ENCODE data around the gene ABHD16A. TPM values are rescaled to one million over a fixed set of nuclear protein-coding genes. Genes with fewer than 3 reads are reported as not detected.
A peak's percentile ranks its signal among the peaks of the same experiment; 100 is the strongest.

ABHD16A gene
- total and polyA plus RNA-seq, 2 of the 13 experiments (the other 11 are each of a cell fraction or from before 2014, with no cell fraction given): 43.5 to 45.4 TPM

DNA sequence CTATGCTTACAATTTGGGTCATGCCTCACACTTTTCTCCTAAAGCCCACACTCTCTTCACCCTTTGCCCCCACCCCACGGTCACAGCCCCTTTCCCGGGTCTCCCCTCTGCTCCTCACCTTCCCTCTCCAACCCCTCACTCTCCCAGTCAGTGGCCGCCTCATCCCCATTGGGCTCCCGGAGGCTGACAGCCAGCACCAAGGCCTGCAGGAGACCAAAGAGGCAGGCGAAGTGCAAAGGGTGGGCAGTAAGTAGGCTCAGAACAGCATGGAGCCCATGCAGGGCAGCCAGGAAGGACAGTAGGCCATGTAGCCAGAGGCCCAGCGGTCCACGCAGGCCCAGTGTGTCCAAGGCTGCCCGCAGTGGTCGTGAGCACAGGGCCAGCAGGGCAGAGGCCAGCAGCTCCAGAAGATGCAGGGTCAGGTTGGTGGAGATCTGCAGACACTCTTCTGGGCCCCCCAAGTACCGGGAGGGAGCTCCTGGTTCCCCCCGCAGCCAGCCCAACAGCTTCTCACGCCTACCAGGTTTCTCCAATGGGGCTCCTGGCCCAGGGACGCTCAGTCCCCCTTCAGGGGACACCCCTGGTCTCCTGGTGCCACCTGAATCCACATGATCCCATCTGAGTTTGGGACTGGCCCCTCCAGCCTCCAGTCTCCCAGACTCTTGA, 44.0 kb downstream of the ABHD16A start:
- Histone ChIP-seq H3K36me3 (replicated peaks in 1 of 2; ENCODE audit: control insufficient read depth in 1 of 2, insufficient read depth in 2 of 2, low read length in 2 of 2) (peaks cover 10 to 20% of the 10 kb centered on the region in 2 experiments), H3K9ac (ENCODE audit: insufficient read depth, low read depth, low read length) (peak overlapping the region; percentile 72), H3K9me3 (ENCODE audit: low read length) (no peaks in the 10 kb centered on the region), H3K4me3 (replicated peaks in 1 of 3; ENCODE audit: insufficient read depth in 1 of 3, low read depth in 2 of 3, low read length in 3 of 3) (peak overlapping the region; percentile 56 to 78 (median 68)), H3K27ac (ENCODE audit: extremely low read length, insufficient read depth, low read length) (peak overlapping the region; percentile 73), H3K27me3 (ENCODE audit: control insufficient read depth in 1 of 2, insufficient read depth in 2 of 2, low read length in 2 of 2) (no peaks in the 10 kb centered on the region; a peak in 2 of 5 replicates), H3K79me2 (ENCODE audit: insufficient read depth, low read length) (peaks cover 70% of the 10 kb centered on the region), H3K4me1 (ENCODE audit: insufficient read depth, low read length) (peaks cover 96% of the 10 kb centered on the region), H3K4me2 (ENCODE audit: low read depth, low read length) (peak overlapping the region; percentile 100), H4K20me1 (ENCODE audit: insufficient read depth, low read length) (peaks cover 19% of the 10 kb centered on the region; the same call in 1 of the 2 replicates), H2AFZ (ENCODE audit: low read length) (no peak overlapping the region)
- BruUV-seq (replicated peaks): no TSS peak
- ChIA-PET CTCF (ENCODE audit: low intra/inter-chr PET ratio, low total read pairs) (no interaction called here), POLR2A (interaction anchor here (0.9 to 7.4 kb wide), 8 partner anchors 11 to 176 kb away, joined by 3 to 57 read pairs (median 8); partner anchors contain the start of genes CLIC1, LSM2, LY6G5B and MSH5)
- intact Hi-C loops (cut with micrococcal nuclease; ENCODE audit: unreplicated experiment) (loop anchor here (10.0 kb wide), 1 partner anchor 114 kb away; the partner anchor contains the start of genes ATP6V1G2, DDX39B and NFKBIL1), in situ Hi-C loops (cut with HindIII; ENCODE audit: extremely low pct_ligation_motif_present, low pct_unique_long_range_greater_than_20kb) (no loop called here)
- 56% methylated on average over 9 of the region's 13 CpGs for WGBS (ENCODE audit: low lambda C conversion rate)
- ATAC-seq: peak; percentile 3
- FAIRE-seq: no peak
- no peak for DNase-seq (ENCODE audit: low spot score)
- no peak for TF ChIP-seq CENPX (CRISPR knock-in tag; IDR thresholded peaks at IDR 0.05)
- TF ChIP-seq ELF4 (CRISPR knock-in tag; IDR thresholded peaks at IDR 0.05; ENCODE audit: borderline replicate concordance): no peak; the same call in 1 of the 2 replicates
- TF ChIP-seq ZBED4 (CRISPR knock-in tag; IDR thresholded peaks at IDR 0.05; ENCODE audit: borderline replicate concordance): no peak
- TF ChIP-seq ZNF83 (CRISPR knock-in tag; IDR thresholded peaks at IDR 0.05; ENCODE audit: borderline replicate concordance): peak; percentile 2; the same call in 1 of the 2 replicates
- no peak for TF ChIP-seq ZBTB8A (CRISPR knock-in tag; IDR thresholded peaks at IDR 0.05; ENCODE audit: borderline replicate concordance, low read depth)
- TF ChIP-seq UBTF (CRISPR knock-in tag; IDR thresholded peaks at IDR 0.05): no peak; the same call in 1 of the 2 replicates
- no peak; the same call in 1 of the 2 replicates for TF ChIP-seq ZNF589 (CRISPR knock-in tag; conservative IDR thresholded peaks at IDR 0.05)
- TF ChIP-seq SMAD3 (CRISPR knock-in tag; IDR thresholded peaks at IDR 0.05): no peak
- 0 out of 2 replicates have a peak, but pooled peaks have one; percentile 5 for TF ChIP-seq RELA (CRISPR knock-in tag; IDR thresholded peaks at IDR 0.05)
- TF ChIP-seq, protein P1, sequence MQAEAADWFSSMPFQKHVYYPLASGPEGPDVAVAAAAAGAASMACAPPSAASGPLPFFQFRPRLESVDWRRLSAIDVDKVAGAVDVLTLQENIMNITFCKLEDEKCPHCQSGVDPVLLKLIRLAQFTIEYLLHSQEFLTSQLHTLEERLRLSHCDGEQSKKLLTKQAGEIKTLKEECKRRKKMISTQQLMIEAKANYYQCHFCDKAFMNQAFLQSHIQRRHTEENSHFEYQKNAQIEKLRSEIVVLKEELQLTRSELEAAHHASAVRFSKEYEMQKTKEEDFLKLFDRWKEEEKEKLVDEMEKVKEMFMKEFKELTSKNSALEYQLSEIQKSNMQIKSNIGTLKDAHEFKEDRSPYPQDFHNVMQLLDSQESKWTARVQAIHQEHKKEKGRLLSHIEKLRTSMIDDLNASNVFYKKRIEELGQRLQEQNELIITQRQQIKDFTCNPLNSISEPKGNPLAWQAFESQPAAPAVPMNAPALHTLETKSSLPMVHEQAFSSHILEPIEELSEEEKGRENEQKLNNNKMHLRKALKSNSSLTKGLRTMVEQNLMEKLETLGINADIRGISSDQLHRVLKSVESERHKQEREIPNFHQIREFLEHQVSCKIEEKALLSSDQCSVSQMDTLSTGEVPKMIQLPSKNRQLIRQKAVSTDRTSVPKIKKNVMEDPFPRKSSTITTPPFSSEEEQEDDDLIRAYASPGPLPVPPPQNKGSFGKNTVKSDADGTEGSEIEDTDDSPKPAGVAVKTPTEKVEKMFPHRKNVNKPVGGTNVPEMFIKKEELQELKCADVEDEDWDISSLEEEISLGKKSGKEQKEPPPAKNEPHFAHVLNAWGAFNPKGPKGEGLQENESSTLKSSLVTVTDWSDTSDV (CRISPR knock-in tag; IDR thresholded peaks at IDR 0.05): peak; percentile 5; the same call in 1 of the 2 replicates
- 0 out of 2 replicates have a peak, but pooled peaks have one; percentile 28 for TF ChIP-seq POGK (CRISPR knock-in tag; conservative IDR thresholded peaks at IDR 0.05)
